Muscle of back (tissue), 13 donors: ENCODE results near the gene ELP1. TPM values are rescaled to one million over a fixed set of nuclear protein-coding genes. Genes with fewer than 3 reads are reported as not detected.
"Not testable (repeated sequence)": the region's sequence is repeated elsewhere in the genome, so short reads cannot be mapped to it uniquely, and the experiment has no call there.

Experiments
- DNase-seq, 3 donors: peaks; one replicate each; pipeline versions ENCODE4 v3.0.0 to v3.0.0-alpha.2; 2013
- long read RNA-seq, 9 donors: transcript quantifications; one replicate each; lab custom pipeline, GENCODE V29; 2026
- polyA plus RNA-seq, 10 donors: library from polyadenylated mRNA; unstranded; fragments of 120-200 nt; gene quantifications; one replicate each; pipeline ENCODE4 v1.2.1, GENCODE V29; 2013; ENCODE audit not compliant: insufficient read length in 10 of 10

Gene ELP1
- polyA plus RNA-seq = 10 to 100 TPM; 27.0 to 35.8 (median 33.0) TPM
- long read RNA-seq, donor 1 = 0 reads
- long read RNA-seq, donor 2 = 0 reads
- long read RNA-seq, donor 3 = 0 reads
- long read RNA-seq, donor 4 = 0 reads
- long read RNA-seq, donor 5, full-length matches to known transcripts = 1 of 1 reads
- long read RNA-seq, donor 5, partial matches to known transcripts = 0 of 1 reads
- long read RNA-seq, donor 5, other reads (novel, unspliced or antisense) = 0 of 1 reads
- long read RNA-seq, donor 6 = 0 reads
- long read RNA-seq, donor 7 = 0 reads
- long read RNA-seq, donor 8, full-length matches to known transcripts = 1 of 1 reads
- long read RNA-seq, donor 8, partial matches to known transcripts = 0 of 1 reads
- long read RNA-seq, donor 8, other reads (novel, unspliced or antisense) = 0 of 1 reads
- long read RNA-seq, donor 9 = 0 reads

- peak; percentile 91 to 96 (median 92) for DNase-seq
Measured at GRCh38 chr9:108933718-108934322, at the start of gene ELP1. ELP1 (minus strand) TSS chr9:108934124; CDS start chr9:108931146, 2,978 bp downstream.

GRCh38 chr9:108980893-108981292, 47.0 kb upstream of the ELP1 start:
- no peak for DNase-seq

GRCh38 chr9:108978205-108978604, 44.3 kb upstream of the ELP1 start:
- DNase-seq = peak; percentile 31 to 70 (median 56)

- peak in 2 of 3 donors; percentile 24 to 40 for DNase-seq
Measured at GRCh38 chr9:108973895-108974294, 40.0 kb upstream of the ELP1 start.

- DNase-seq = peak in 2 of 3 donors; percentile 26 to 50
Measured at GRCh38 chr9:108972626-108973209, 38.8 kb upstream of the ELP1 start.

GRCh38 chr9:108972186-108972585, 38.3 kb upstream of the ELP1 start:
- no peak for DNase-seq

GRCh38 chr9:108971392-108971791, 37.5 kb upstream of the ELP1 start:
- not testable (repeated sequence) for DNase-seq

- DNase-seq = no peak
Measured at GRCh38 chr9:108967916-108968315, 34.0 kb upstream of the ELP1 start.

- no peak for DNase-seq
Measured at GRCh38 chr9:108963459-108964143, 29.7 kb upstream of the ELP1 start.

- no peak for DNase-seq
Measured at GRCh38 chr9:108961151-108961550, 27.2 kb upstream of the ELP1 start.

- DNase-seq = no peak
Measured at GRCh38 chr9:108960331-108960730, 26.4 kb upstream of the ELP1 start.

GRCh38 chr9:108956631-108957026, 22.7 kb upstream of the ELP1 start:
- DNase-seq = no peak

GRCh38 chr9:108956022-108956630, 22.2 kb upstream of the ELP1 start:
- DNase-seq = no peak

- DNase-seq = peak; percentile 44 to 69 (median 51)
Measured at GRCh38 chr9:108953983-108954574, 20.2 kb upstream of the ELP1 start.

GRCh38 chr9:108951578-108951977, 17.7 kb upstream of the ELP1 start:
- DNase-seq = no peak

- no peak for DNase-seq
Measured at GRCh38 chr9:108950168-108950567, 16.2 kb upstream of the ELP1 start.

- DNase-seq = no peak
Measured at GRCh38 chr9:108939975-108940374, 6.1 kb upstream of the ELP1 start.

- no peak for DNase-seq
Measured at GRCh38 chr9:108937561-108938305, 3.8 kb upstream of the ELP1 start.

- peak; percentile 81 to 96 (median 93) for DNase-seq
Measured at GRCh38 chr9:108934323-108934893, 484 bp upstream of the ELP1 start, which contains the start of gene ABITRAM. ABITRAM (plus strand) TSS chr9:108934400; CDS start chr9:108934487, 87 bp downstream.

- DNase-seq = peak in 1 of 3 donors; percentile 10
Measured at GRCh38 chr9:108933231-108933717, 650 bp downstream of the ELP1 start.
